Mucosa of descending colon (tissue), 3 donors: Measurements from ENCODE around the gene ACTMAP. TPM values are rescaled to one million over a fixed set of nuclear protein-coding genes. Genes with fewer than 3 reads are reported as not detected.
"Not testable (repeated sequence)": the region's sequence is repeated elsewhere in the genome, so short reads cannot be mapped to it uniquely, and the experiment has no call there.

Experiments used
- ATAC-seq: fragments of 200-7000 bp; cut with Tn5 transposase; one replicate; pipeline ENCODE4 v1.9.1; 2020; ENCODE audit warnings: mild to moderate bottlenecking, moderate library complexity
- DNase-seq, 3 donors: peaks; one replicate each; pipeline ENCODE4 v3.0.0-alpha.2; 2020
- H3K36me3 ChIP-seq: fragments of 200-600 bp; one replicate; pipeline ENCODE4 v1.8.0; 2021; ENCODE audit warnings: low read depth, mild to moderate bottlenecking
- H3K4me1 ChIP-seq: fragments of 200-600 bp; one replicate; pipeline ENCODE4 v1.8.0; 2021; ENCODE audit warnings: low read depth, mild to moderate bottlenecking
- H3K4me3 ChIP-seq: fragments of 200-600 bp; one replicate; pipeline ENCODE4 v1.8.0; 2021; ENCODE audit warnings: mild to moderate bottlenecking
- H3K9me3 ChIP-seq: fragments of 200-600 bp; one replicate; pipeline ENCODE4 v1.8.0; 2021; ENCODE audit warnings: mild to moderate bottlenecking
- intact Hi-C, 2 donors: fragments of 100-400 bp; cut with DNase I in 1 of 2; cut with micrococcal nuclease in 1 of 2; formaldehyde crosslinking; loops; one replicate each; pipeline versions ENCODE4 v1.11.0 to v1.11.1; 2022; cut with DNase I, micrococcal nuclease
- total RNA-seq, 3 donors: library from RNA; stranded (reverse); fragmentation: NEBNext Ultra II Directional in 2 of 3; extraction: Animal tissue kit (Norgen Biotek cat#: 25700) in 2 of 3; gene quantifications; one replicate each; pipeline versions ENCODE4 v1.2.1 to v1.2.4, GENCODE V29; 2021 to 2023
- TF ChIP-seq, protein P1 (sequence below): fragments of 200-600 bp; IDR thresholded peaks from one replicate; pipeline ENCODE4 v1.8.0; 2022; ENCODE audit warnings: antibody characterized with exemption, mild to moderate bottlenecking
- donor health status: DM: no; HTN: no; CAD: no; lungs with moderate emphysema.
- donor health status: DM: no; HTN: no; CAD: no.
- donor health status: DM: no; HTN: yes; CAD: no.

Gene ACTMAP
- total RNA-seq, 3 donors from 2014 or later: 10.9 to 16.7 (median 13.8) TPM

- TF ChIP-seq, protein P1, sequence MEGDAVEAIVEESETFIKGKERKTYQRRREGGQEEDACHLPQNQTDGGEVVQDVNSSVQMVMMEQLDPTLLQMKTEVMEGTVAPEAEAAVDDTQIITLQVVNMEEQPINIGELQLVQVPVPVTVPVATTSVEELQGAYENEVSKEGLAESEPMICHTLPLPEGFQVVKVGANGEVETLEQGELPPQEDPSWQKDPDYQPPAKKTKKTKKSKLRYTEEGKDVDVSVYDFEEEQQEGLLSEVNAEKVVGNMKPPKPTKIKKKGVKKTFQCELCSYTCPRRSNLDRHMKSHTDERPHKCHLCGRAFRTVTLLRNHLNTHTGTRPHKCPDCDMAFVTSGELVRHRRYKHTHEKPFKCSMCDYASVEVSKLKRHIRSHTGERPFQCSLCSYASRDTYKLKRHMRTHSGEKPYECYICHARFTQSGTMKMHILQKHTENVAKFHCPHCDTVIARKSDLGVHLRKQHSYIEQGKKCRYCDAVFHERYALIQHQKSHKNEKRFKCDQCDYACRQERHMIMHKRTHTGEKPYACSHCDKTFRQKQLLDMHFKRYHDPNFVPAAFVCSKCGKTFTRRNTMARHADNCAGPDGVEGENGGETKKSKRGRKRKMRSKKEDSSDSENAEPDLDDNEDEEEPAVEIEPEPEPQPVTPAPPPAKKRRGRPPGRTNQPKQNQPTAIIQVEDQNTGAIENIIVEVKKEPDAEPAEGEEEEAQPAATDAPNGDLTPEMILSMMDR: no peak
- peak overlapping the region; percentile 58 for H3K4me3 ChIP-seq
- intact Hi-C loops: no loop called here
- no peak for DNase-seq
- no peaks in the 10 kb centered on the region for H3K9me3 ChIP-seq
- no peak for ATAC-seq
- H3K36me3 ChIP-seq: no peaks in the 10 kb centered on the region
- peaks cover 4% of the 10 kb centered on the region for H3K4me1 ChIP-seq
Observed at GRCh38 chr19:40777645-40777936, 27.3 kb upstream of the ACTMAP start.

- peak; percentile 78 for ATAC-seq
- Histone ChIP-seq H3K9me3 (no peaks in the 10 kb centered on the region), H3K36me3 (no peaks in the 10 kb centered on the region), H3K4me1 (peaks cover 4% of the 10 kb centered on the region), H3K4me3 (peak overlapping the region; percentile 58)
- intact Hi-C loops: no loop called here
- peak; percentile 84 to 97 (median 91) for DNase-seq
- TF ChIP-seq, protein P1: no peak
Observed at GRCh38 chr19:40776932-40777644, 26.8 kb upstream of the ACTMAP start.

GRCh38 chr19:40776364-40776763 is 26.1 kb upstream of the ACTMAP start:
- H3K9me3 ChIP-seq: no peaks in the 10 kb centered on the region
- intact Hi-C loops: no loop called here
- no peak for ATAC-seq
- H3K4me3 ChIP-seq: no peak overlapping the region
- no peak for DNase-seq
- TF ChIP-seq, protein P1: no peak
- H3K4me1 ChIP-seq: peaks cover 4% of the 10 kb centered on the region
- no peaks in the 10 kb centered on the region for H3K36me3 ChIP-seq

DNA sequence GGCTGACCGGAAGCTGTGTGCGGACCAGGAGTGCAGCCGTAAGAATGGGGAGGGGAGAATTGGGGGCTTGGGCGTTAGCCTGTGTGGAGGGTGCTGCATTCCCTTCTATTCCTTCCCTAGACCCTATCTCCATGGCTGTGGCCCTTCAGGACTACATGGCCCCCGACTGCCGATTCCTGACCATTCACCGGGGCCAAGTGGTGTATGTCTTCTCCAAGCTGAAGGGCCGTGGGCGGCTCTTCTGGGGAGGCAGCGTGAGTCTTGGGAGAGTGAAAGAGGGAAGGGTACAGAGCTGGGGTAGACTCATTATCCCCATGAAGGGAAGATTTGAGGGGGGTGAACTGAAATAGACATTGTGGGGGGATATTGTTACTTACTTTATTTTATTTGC is 25.4 kb upstream of the ACTMAP start:
- Histone ChIP-seq H3K9me3 (no peaks in the 10 kb centered on the region), H3K4me3 (no peak overlapping the region), H3K36me3 (no peaks in the 10 kb centered on the region), H3K4me1 (peaks cover 4% of the 10 kb centered on the region)
- ATAC-seq: no peak
- DNase-seq: no peak
- TF ChIP-seq, protein P1: no peak
- intact Hi-C loops: no loop called here

DNA sequence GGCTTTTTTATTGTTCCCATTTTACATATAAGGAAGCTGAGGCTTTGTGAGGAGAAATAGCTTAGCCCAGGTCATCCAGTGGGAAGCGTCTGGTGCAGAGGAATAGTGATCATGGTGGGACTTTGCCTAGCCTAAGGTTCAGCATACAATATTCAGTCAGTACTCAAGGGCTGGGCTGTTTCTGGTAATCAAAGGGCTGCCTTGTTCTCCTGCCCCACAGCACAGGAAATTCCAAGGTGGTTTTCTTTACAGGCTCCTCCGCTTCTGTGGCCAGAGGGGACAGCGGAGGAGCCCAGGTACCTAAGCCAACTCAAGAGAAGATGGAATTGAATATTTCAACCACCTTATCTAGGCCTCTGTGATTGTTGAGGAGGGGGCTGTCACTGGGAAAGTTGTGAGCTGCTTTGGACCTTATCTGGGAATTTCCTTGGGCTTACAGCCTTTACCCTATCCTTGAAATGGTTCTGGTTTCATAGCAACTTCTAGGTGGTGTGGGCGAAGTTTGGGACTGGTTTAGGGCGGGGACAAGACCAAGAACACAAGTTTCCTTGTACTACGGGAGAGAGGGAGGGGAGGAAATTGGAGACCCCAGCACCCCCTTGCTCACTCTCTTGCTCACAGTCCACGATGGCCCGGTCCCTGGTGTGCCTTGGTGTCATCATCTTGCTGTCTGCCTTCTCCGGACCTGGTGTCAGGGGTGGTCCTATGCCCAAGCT is 24.8 kb upstream of the ACTMAP start, which contains the start of gene MIA:
Gene MIA, plus strand, starts transcription at position 606 of the 716 bp plus-strand sequence. Its CDS starts 22 bp downstream, at position 628.
- DNase-seq (no peak), ATAC-seq (no peak)
- no peak within 1 kb of the TSS for H3K4me3 ChIP-seq
- H3K9me3 ChIP-seq: no peaks in the 10 kb centered on the region
- H3K4me1 ChIP-seq: peaks cover 4% of the 10 kb centered on the region
- no peaks in the 10 kb centered on the region for H3K36me3 ChIP-seq
- intact Hi-C loops: no loop called here
- TF ChIP-seq, protein P1: no peak

GRCh38 chr19:40771101-40771862 is 21.0 kb upstream of the ACTMAP start:
- H3K9me3 ChIP-seq, H3K4me1 ChIP-seq, H3K4me3 ChIP-seq, DNase-seq, intact Hi-C loops, H3K36me3 ChIP-seq: not testable (repeated sequence)
- peak; percentile 67 for ATAC-seq
